ENCODE measurements around the gene HES7.

HES7 gene

DNA sequence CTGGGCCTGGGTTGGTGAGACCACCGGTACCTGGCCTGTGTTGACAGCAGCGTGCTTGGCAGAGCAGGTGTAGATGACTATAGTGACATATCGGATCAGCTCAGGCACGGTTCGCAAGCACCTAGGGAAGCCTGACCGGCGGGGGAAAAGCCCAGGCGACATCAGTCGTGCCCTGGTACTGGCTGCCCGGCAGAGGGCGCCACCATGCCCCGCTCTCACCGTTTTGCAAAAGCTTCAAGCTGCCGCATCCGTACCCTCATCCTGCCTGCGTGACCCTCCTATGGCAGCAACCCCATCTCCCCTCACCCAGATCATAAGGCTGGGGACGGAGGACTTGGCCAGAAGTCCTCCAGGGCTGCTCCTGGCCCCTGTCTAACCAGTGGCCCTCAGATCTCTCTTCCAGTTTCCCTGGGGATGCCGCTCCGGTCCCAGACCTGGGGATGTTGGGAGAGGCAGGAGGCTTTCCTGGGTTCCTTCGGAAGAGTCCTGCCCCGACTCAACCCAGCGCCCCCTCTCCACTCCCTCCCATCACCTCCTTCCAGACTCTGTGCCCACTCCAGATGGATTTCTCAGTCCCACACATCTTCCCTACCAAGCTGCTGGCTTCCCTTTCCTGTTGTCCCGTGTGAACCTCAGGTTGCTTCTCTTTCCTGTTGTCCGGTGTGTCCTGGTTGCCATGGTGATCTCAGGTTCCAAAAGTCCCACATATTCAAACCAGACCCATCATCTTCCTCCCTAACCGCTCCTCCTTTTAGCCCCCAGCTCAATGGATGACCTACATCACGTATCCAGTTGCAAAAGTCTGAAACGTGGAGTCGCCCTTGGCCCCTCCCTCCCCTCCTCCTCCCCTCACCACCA, 50.0 kb downstream of the HES7 start:
- TF ChIP-seq, protein P1, sequence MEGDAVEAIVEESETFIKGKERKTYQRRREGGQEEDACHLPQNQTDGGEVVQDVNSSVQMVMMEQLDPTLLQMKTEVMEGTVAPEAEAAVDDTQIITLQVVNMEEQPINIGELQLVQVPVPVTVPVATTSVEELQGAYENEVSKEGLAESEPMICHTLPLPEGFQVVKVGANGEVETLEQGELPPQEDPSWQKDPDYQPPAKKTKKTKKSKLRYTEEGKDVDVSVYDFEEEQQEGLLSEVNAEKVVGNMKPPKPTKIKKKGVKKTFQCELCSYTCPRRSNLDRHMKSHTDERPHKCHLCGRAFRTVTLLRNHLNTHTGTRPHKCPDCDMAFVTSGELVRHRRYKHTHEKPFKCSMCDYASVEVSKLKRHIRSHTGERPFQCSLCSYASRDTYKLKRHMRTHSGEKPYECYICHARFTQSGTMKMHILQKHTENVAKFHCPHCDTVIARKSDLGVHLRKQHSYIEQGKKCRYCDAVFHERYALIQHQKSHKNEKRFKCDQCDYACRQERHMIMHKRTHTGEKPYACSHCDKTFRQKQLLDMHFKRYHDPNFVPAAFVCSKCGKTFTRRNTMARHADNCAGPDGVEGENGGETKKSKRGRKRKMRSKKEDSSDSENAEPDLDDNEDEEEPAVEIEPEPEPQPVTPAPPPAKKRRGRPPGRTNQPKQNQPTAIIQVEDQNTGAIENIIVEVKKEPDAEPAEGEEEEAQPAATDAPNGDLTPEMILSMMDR (IDR thresholded peaks at IDR 0.05), result peak; percentile 97

DNA sequence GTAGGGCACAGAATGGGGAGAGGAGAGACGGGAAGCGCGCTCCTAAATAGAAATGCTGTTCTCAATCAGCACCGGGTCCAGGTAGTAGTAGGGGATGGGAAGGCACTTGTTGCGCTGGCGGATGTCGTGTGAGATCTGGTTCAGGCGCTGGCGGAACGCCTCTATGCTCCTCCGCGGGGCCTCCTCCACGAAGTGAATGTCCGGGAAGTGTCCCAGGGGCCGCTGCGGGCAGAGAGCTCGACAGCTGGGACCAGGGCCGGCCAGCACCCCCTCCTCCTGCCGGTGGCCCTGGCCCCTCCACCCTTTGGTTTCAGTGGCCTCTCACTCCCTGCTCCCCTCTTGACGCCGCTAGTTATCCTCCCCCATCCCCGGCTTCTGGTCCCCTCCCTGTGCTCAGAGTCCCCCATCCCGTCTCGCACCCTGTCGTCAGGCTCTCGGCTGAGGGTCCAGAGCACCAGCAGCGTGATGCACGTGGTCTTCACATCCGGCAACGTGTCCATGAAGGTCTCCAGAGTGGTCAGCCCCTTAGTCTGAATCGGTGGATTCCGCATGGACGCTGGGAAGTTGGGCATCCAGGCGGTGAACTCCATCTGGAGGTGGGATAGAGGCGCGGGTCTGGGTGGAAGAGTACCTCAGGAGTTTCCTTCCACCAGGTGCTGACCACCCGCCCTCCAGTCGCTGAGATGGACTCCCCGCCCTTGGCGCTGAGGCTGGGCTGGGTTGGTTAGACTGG, 51.0 kb downstream of the HES7 start:
- TF ChIP-seq, protein P1 (IDR thresholded peaks at IDR 0.05), result no peak

DNA sequence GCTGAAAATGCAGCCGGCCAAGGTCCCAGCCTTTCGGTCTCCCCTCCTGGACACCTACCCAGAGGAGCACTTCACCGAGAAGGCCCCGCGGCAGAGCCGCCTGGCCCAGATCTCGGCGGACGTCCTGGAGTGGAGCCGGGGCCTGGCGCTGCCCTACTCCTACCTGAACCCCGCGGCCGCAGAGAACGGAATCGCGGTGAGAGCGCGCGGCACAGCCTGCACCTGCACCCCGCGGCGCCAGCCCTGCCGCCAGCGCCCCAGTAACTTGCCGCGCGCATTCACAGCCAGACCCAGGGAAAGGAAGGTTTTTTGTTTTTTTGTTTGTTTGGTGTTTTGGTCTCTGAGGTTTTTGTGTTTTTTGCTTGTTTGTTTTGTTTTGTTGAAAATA, 51.6 kb downstream of the HES7 start:
- TF ChIP-seq, protein P1 (IDR thresholded peaks at IDR 0.05), result no peak

- TF ChIP-seq, protein P1 (IDR thresholded peaks at IDR 0.05), result no peak
These were observed 52.4 kb downstream of the HES7 start for GRCh38 chr17:8071496-8071895.

All from LNCAP (cell line).